Lung (tissue), 12 donors: ENCODE data around the gene PCF11. TPM values are rescaled to one million over a fixed set of nuclear protein-coding genes. Genes with fewer than 3 reads are reported as not detected.

Experiments
- ATAC-seq: fragments of 200-7000 bp; cut with Tn5 transposase; one replicate; pipeline ENCODE4 v1.9.1; 2020; ENCODE audit warnings: moderate number of reproducible peaks; ENCODE audit not compliant: insufficient read depth, low FRiP score
- DNase-seq, 3 donors: peaks; one replicate each; pipeline ENCODE4 v3.0.0-alpha.2; 2013 to 2017
- H3K27ac ChIP-seq, 2 donors: one replicate each; pipeline ENCODE4 v1.5.1; 2013; ENCODE audit warnings: mild to moderate bottlenecking in 2 of 2, moderate library complexity in 2 of 2, control low read depth in 1 of 2, inconsistent platforms in 1 of 2, low read depth in 1 of 2, low read length in 1 of 2
- H3K27me3 ChIP-seq, 3 donors: one replicate each; pipeline ENCODE4 v1.5.1; 2013; ENCODE audit warnings: low read length in 2 of 3; ENCODE audit not compliant: control insufficient read depth in 3 of 3, insufficient read depth in 3 of 3
- H3K36me3 ChIP-seq, 4 donors: one replicate each; pipeline ENCODE4 v1.5.1; 2013; ENCODE audit warnings: low read length in 4 of 4, mild to moderate bottlenecking in 1 of 4, moderate library complexity in 1 of 4; ENCODE audit not compliant: control insufficient read depth in 4 of 4, insufficient read depth in 4 of 4
- H3K4me1 ChIP-seq, 5 donors: one replicate each; pipeline ENCODE4 v1.5.1; 2013; ENCODE audit warnings: low read length in 5 of 5, mild to moderate bottlenecking in 2 of 5, moderate library complexity in 1 of 5; ENCODE audit not compliant: control insufficient read depth in 5 of 5, insufficient read depth in 5 of 5
- H3K4me3 ChIP-seq: one replicate; pipeline ENCODE4 v1.5.1; 2013; ENCODE audit warnings: mild to moderate bottlenecking, control low read depth, moderate library complexity
- H3K9ac ChIP-seq, 2 donors: one replicate each; pipeline ENCODE4 v1.5.1; 2013; ENCODE audit warnings: low read length in 2 of 2, control low read depth in 1 of 2; ENCODE audit not compliant: insufficient read depth in 1 of 2
- H3K9me3 ChIP-seq, 4 donors: one replicate each; pipeline ENCODE4 v1.5.1; 2013; ENCODE audit warnings: low read length in 3 of 4, mild to moderate bottlenecking in 1 of 4, moderate library complexity in 1 of 4; ENCODE audit not compliant: control insufficient read depth in 4 of 4, insufficient read depth in 3 of 4
- WGBS, 2 donors: extraction: QIAGEN DNeasy Blood & Tissue Kit; methylation state at CpG; one replicate each; pipeline ENCODE4 v1.1.7; 2013; 5-methylcytosine and 5-hydroxymethylcytosine counted together
- polyA plus RNA-seq, 2 donors: library from polyadenylated mRNA; stranded (reverse); fragments of 200-250 nt; gene quantifications; one replicate each; pipeline ENCODE4 v1.2.1, GENCODE V29; 2013
- total RNA-seq, 2 donors: library from RNA; depleted of rRNA in 1 of 2; stranded (reverse); fragments of >200 nt in 1 of 2; gene quantifications; one replicate each; pipeline ENCODE4 v1.2.1, GENCODE V29; 2014 to 2021
- TF ChIP-seq, protein P1 (sequence below): IDR thresholded peaks from 2 replicates; pipeline ENCODE4 v1.5.1; 2012; ENCODE audit warnings: mild to moderate bottlenecking; ENCODE audit errors: control extremely low read depth, extremely low read depth
- donor health status: control.
- donor health status: control.
- donor health status: Bipolar disorder and iron deficiency.
- donor health status: healthy.
- donor health status: DM: yes; HTN: yes; CAD: no.

Gene PCF11
- total and polyA plus RNA-seq, 4 donors = 28.9 to 63.3 (median 45.0) TPM

DNA sequence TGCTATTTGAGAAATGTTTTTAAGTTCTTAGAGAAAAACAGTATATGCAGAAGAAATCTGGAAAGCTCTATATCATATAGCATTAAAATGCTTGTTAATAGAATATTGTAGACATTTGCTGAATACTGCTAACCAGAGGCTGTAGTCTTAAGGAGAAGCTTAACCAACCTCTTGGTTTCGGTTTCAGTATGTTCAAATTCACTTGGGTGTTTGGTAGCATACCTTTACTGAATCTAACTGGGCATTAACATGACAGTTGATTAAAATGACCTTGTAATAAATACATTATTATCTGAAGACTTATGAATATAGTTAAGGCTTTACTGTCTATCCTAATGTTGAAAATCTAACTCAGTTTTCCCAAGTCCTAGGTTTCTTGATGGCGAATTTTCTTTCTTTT is 5.4 kb downstream of the PCF11 start:
- H3K4me3 ChIP-seq = no peak overlapping the region
- DNase-seq (no peak), ATAC-seq (no peak)
- no peak overlapping the region for H3K27ac ChIP-seq
- H3K9me3 ChIP-seq = no peaks in the 10 kb centered on the region
- no peak overlapping the region for H3K9ac ChIP-seq
- TF ChIP-seq, protein P1, sequence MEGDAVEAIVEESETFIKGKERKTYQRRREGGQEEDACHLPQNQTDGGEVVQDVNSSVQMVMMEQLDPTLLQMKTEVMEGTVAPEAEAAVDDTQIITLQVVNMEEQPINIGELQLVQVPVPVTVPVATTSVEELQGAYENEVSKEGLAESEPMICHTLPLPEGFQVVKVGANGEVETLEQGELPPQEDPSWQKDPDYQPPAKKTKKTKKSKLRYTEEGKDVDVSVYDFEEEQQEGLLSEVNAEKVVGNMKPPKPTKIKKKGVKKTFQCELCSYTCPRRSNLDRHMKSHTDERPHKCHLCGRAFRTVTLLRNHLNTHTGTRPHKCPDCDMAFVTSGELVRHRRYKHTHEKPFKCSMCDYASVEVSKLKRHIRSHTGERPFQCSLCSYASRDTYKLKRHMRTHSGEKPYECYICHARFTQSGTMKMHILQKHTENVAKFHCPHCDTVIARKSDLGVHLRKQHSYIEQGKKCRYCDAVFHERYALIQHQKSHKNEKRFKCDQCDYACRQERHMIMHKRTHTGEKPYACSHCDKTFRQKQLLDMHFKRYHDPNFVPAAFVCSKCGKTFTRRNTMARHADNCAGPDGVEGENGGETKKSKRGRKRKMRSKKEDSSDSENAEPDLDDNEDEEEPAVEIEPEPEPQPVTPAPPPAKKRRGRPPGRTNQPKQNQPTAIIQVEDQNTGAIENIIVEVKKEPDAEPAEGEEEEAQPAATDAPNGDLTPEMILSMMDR = no peak
- 65 to 77% methylated on average over 2 of the region's 2 CpGs for WGBS, 2 donors
- H3K27me3 ChIP-seq = no peaks in the 10 kb centered on the region
- peaks cover 4 to 36% (median 16%) of the 10 kb centered on the region in 4 donors for H3K36me3 ChIP-seq
- H3K4me1 ChIP-seq = peaks cover 0 to 21% (median 12%) of the 10 kb centered on the region in 5 donors

DNA sequence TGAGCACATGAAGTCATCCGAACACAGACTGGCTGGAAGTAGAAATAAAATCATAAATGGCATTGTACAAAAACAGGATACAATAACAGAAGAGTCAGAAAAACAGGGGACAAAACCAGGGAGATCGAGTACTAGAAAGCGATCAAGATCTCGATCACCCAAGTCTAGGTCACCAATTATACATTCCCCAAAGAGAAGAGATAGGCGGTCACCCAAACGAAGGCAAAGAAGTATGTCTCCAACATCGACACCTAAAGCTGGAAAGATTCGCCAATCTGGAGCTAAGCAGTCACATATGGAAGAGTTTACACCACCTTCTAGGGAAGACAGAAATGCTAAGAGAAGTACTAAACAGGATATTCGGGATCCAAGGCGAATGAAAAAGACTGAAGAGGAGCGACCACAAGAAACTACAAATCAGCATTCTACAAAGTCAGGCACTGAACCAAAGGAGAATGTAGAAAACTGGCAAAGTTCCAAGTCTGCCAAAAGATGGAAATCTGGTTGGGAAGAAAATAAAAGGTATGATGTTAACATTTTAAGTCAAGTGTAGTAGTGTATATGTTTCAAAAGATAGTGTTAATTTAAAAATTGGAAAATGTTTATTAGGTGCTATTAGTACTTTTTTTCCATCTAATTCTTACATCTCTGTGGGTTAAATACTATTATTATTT is 9.4 kb downstream of the PCF11 start:
- Histone ChIP-seq H3K9ac (no peak overlapping the region), H3K36me3 (peaks cover 16 to 55% (median 43%) of the 10 kb centered on the region in 4 donors), H3K9me3 (no peaks in the 10 kb centered on the region), H3K4me1 (peaks cover 0 to 23% (median 12%) of the 10 kb centered on the region in 5 donors), H3K27me3 (no peaks in the 10 kb centered on the region), H3K27ac (no peak overlapping the region), H3K4me3 (no peak overlapping the region)
- no peak for DNase-seq
- TF ChIP-seq, protein P1 = no peak
- no peak for ATAC-seq
- 97 to 98% methylated on average over 11 of the region's 11 CpGs for WGBS, 2 donors

DNA sequence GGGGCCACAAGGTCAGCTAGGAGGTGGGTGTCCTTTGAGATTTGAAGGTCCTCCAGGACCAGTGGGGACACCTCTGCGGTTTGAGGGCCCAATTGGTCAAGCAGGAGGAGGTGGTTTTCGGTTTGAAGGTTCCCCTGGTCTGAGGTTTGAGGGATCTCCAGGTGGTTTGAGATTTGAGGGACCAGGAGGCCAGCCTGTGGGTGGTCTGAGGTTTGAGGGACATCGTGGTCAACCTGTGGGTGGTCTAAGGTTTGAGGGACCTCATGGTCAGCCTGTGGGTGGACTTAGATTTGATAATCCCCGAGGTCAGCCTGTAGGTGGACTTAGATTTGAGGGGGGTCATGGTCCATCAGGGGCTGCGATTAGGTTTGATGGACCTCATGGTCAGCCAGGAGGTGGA is 11.8 kb downstream of the PCF11 start:
- ATAC-seq (no peak), DNase-seq (no peak)
- Histone ChIP-seq H3K4me3 (no peak overlapping the region), H3K9ac (no peak overlapping the region), H3K4me1 (peaks cover 0 to 22% (median 12%) of the 10 kb centered on the region in 5 donors), H3K27ac (no peak overlapping the region), H3K9me3 (no peaks in the 10 kb centered on the region), H3K36me3 (peaks cover 19 to 51% (median 46%) of the 10 kb centered on the region in 4 donors), H3K27me3 (no peaks in the 10 kb centered on the region)
- WGBS, 2 donors = 97 to 98% methylated on average over 5 of the region's 5 CpGs
- TF ChIP-seq, protein P1 = no peak
